ENCODE results near the gene IFNLR1. TPM values are rescaled to one million over a fixed set of nuclear protein-coding genes. Genes with fewer than 3 reads are reported as not detected.

Gene IFNLR1
- total RNA-seq, 1 donor from 2014 or later = 0.47 TPM

DNA sequence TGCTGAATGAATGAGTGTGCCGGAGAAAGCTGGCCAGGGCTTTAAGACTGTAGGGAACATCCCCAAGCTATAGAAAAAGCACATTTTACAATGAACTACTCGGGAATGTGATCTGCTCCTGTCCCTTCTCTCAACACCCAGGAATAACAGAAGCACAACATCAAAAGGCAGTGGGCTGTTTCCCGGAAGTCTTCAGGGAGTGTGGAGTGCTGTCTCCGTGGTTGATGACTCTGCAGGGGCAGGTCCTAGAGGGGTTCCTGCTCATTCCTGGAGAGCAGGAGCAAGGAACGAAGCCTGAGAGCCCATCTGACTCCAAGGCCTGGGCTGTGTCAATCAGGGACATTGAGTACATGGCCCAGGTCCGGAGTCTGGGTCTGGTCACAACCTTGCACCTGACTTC is 39.3 kb downstream of the IFNLR1 start:
- Mint-ChIP-seq H3K9me3 (ENCODE audit: unreplicated experiment) (peaks cover 2% of the 10 kb centered on the region), H3K27me3 (ENCODE audit: unreplicated experiment) (peaks cover 6% of the 10 kb centered on the region), H3K36me3 (ENCODE audit: unreplicated experiment) (no peaks in the 10 kb centered on the region), H3K4me1 (ENCODE audit: low read depth, unreplicated experiment) (no peaks in the 10 kb centered on the region), H3K4me3 (ENCODE audit: unreplicated experiment) (no peak overlapping the region), H3K27ac (ENCODE audit: unreplicated experiment) (no peak overlapping the region)
- TF ChIP-seq, protein P1, sequence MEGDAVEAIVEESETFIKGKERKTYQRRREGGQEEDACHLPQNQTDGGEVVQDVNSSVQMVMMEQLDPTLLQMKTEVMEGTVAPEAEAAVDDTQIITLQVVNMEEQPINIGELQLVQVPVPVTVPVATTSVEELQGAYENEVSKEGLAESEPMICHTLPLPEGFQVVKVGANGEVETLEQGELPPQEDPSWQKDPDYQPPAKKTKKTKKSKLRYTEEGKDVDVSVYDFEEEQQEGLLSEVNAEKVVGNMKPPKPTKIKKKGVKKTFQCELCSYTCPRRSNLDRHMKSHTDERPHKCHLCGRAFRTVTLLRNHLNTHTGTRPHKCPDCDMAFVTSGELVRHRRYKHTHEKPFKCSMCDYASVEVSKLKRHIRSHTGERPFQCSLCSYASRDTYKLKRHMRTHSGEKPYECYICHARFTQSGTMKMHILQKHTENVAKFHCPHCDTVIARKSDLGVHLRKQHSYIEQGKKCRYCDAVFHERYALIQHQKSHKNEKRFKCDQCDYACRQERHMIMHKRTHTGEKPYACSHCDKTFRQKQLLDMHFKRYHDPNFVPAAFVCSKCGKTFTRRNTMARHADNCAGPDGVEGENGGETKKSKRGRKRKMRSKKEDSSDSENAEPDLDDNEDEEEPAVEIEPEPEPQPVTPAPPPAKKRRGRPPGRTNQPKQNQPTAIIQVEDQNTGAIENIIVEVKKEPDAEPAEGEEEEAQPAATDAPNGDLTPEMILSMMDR (IDR thresholded peaks at IDR 0.05; ENCODE audit: partially characterized antibody, unreplicated experiment) = no peak
- DNase-seq = no peak

DNA sequence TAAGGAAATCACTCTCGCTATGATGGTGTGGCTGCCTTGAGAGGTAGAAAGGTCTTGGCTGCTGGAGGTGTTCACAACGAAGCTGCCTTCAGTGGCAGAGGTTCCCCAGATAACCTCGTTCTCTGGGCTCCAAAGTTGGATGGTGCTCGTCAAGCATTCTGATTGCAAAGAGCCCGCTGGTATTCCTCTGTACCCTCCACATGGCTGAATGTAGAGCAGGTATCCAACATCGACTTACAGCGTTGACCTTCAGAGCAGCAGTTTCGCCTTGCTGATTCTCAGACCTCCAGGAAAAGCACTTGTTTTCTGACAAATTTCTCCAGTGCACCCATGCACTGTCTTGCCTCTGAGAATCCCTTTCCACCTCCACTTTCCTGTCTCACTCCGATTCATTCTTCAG is 39.9 kb downstream of the IFNLR1 start:
- no peaks in the 10 kb centered on the region for H3K36me3 Mint-ChIP-seq (ENCODE audit: unreplicated experiment)
- H3K4me3 Mint-ChIP-seq (ENCODE audit: unreplicated experiment) = no peak overlapping the region
- peaks cover 6% of the 10 kb centered on the region for H3K27me3 Mint-ChIP-seq (ENCODE audit: unreplicated experiment)
- no peak overlapping the region for H3K27ac Mint-ChIP-seq (ENCODE audit: unreplicated experiment)
- no peak for DNase-seq
- no peaks in the 10 kb centered on the region for H3K4me1 Mint-ChIP-seq (ENCODE audit: low read depth, unreplicated experiment)
- H3K9me3 Mint-ChIP-seq (ENCODE audit: unreplicated experiment) = peaks cover 2% of the 10 kb centered on the region
- TF ChIP-seq, protein P1 (IDR thresholded peaks at IDR 0.05; ENCODE audit: partially characterized antibody, unreplicated experiment) = no peak

DNA sequence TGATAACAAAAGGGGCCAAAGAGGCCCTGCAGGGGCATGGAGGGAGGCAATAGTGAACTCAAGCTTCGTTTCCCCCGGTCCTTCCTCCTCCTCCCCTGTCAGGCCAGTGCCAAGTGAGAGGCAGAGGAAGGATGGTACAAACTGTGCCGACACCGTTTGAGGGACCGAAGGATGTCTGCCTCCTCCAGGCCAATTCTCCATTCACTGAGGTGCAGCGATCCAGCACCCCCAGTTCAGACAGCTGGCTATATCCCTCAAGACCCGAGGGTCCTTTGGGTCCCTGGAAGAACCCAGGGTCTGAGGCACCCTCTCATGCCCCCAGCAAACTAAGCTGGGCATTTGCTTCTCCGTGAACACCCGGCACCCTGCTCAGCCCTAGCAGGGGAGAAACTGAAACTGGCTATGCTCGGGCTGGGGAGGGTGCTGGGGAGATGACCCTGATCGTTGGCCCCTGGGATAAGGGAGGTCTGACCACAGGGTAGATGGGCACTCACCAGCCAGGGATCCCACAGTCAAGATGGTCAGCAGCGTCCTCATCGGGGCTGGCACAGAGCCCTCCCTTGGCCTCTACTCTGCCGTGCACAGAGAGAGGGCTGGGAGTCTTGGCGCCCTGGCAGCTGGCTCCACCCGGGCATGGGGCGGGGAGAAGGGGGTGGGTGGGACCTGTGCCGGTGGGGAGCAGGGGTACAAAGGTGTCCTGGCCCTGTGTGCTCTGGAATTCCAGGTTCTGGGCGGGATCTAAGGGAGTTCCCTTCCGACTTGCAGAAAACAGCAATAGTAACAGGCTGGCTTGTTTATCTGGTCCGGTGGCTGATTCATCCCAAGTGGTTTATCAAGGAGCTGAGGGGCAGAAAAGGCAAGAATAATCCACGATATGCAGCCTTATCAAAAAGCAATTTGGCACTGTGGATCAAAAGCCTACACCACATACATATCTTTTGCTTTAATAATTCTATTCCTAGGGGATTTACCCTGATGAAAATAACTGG is 44.2 kb downstream of the IFNLR1 start, which contains the start of gene IL22RA1:
IL22RA1 (minus strand) TSS at position 595 of the 989 bp plus-strand sequence; CDS start at position 537, 58 bp downstream.
- no peaks in the 10 kb centered on the region for H3K36me3 Mint-ChIP-seq (ENCODE audit: unreplicated experiment)
- TF ChIP-seq, protein P1 (IDR thresholded peaks at IDR 0.05; ENCODE audit: partially characterized antibody, unreplicated experiment) = no peak
- peaks cover 4% of the 10 kb centered on the region for H3K27me3 Mint-ChIP-seq (ENCODE audit: unreplicated experiment)
- no peak within 1 kb of the TSS for H3K4me3 Mint-ChIP-seq (ENCODE audit: unreplicated experiment)
- DNase-seq = no peak
- H3K4me1 Mint-ChIP-seq (ENCODE audit: low read depth, unreplicated experiment) = no peaks in the 10 kb centered on the region
- peaks cover 4% of the 10 kb centered on the region for H3K9me3 Mint-ChIP-seq (ENCODE audit: unreplicated experiment)
- H3K27ac Mint-ChIP-seq (ENCODE audit: unreplicated experiment) = no peak within 1 kb of the TSS

DNA sequence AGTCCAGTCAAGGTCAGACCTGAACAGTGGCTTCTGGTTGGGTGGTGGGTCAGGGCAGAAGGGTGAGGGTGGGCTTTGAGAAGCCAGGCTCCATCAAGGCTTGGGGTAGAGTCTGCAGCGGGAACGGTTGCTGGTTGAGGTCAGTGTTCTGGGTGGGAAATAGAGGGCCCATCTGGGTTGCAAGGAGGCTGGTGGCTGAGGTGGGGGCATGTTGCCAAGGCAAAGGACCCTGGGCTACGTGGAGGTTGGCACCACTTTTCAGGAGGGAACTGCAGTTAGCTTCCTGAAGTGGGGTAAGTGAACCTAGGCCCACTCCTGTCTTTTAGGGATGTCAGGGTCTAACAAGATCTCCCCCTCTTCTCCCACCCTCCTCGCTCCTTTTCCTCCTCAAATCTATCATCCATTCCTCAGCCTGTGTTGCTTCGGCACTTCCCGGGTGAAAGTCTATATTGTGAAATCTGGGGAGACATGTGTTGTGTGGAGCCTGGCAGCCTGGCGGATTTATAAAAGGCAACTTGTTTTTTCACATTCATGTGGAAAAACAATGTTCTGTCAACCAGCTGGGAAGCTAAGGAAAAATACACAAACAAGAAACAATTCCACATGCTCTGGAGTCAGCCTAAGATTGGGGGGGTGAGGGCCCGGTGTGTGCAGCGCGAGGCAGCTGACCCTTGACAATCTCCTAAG is 45.6 kb downstream of the IFNLR1 start:
- DNase-seq = no peak
- TF ChIP-seq, protein P1 (IDR thresholded peaks at IDR 0.05; ENCODE audit: partially characterized antibody, unreplicated experiment) = no peak
- peaks cover 5% of the 10 kb centered on the region for H3K27me3 Mint-ChIP-seq (ENCODE audit: unreplicated experiment)
- no peaks in the 10 kb centered on the region for H3K4me1 Mint-ChIP-seq (ENCODE audit: low read depth, unreplicated experiment)
- H3K27ac Mint-ChIP-seq (ENCODE audit: unreplicated experiment) = no peak overlapping the region
- H3K36me3 Mint-ChIP-seq (ENCODE audit: unreplicated experiment) = no peaks in the 10 kb centered on the region
- H3K4me3 Mint-ChIP-seq (ENCODE audit: unreplicated experiment) = no peak overlapping the region
- peaks cover 4% of the 10 kb centered on the region for H3K9me3 Mint-ChIP-seq (ENCODE audit: unreplicated experiment)
